Naive B cell (primary cell): ENCODE data around the gene TSSC4. TPM values are rescaled to one million over a fixed set of nuclear protein-coding genes. Genes with fewer than 3 reads are reported as not detected.
A peak's percentile ranks its signal among the peaks of the same experiment; 100 is the strongest.
"Not testable (repeated sequence)": the region's sequence is repeated elsewhere in the genome, so short reads cannot be mapped to it uniquely, and the experiment has no call there.

ENCODE experiments used
- ATAC-seq, 2 donors: fragments of 150-1000 bp; cut with Tn5 transposase; 2 replicates each; pipeline ENCODE4 v1.10.0; 2021; ENCODE audit warnings: low read depth in 2 of 2, mild to moderate bottlenecking in 2 of 2, moderate library complexity in 2 of 2
- DNase-seq: peaks from one replicate; pipeline ENCODE4 v3.0.0; 2022
- H3K27ac Mint-ChIP-seq, 6 donors: one replicate each; pipeline ENCODE4 v1.8.0; 2020 to 2022; ENCODE audit warnings: mild to moderate bottlenecking in 6 of 6, mixed read lengths in 6 of 6, moderate library complexity in 5 of 6, inconsistent platforms in 2 of 6
- H3K27me3 Mint-ChIP-seq, 3 donors: one replicate each; pipeline ENCODE4 v1.8.0; 2021 to 2022; ENCODE audit warnings: mixed read lengths in 3 of 3, mild to moderate bottlenecking in 1 of 3
- H3K36me3 Mint-ChIP-seq, 2 donors: one replicate each; pipeline ENCODE4 v1.8.0; 2020 to 2022; ENCODE audit warnings: mixed read lengths in 2 of 2, inconsistent platforms in 1 of 2, mild to moderate bottlenecking in 1 of 2
- H3K4me1 Mint-ChIP-seq, 3 donors: one replicate each; pipeline ENCODE4 v1.8.0; 2020 to 2022; ENCODE audit warnings: mixed read lengths in 3 of 3, inconsistent platforms in 1 of 3, mild to moderate bottlenecking in 1 of 3, moderate library complexity in 1 of 3
- H3K4me3 Mint-ChIP-seq, 8 donors: one replicate each; pipeline ENCODE4 v1.8.0; 2020 to 2022; ENCODE audit warnings: mild to moderate bottlenecking in 8 of 8, mixed read lengths in 8 of 8, moderate library complexity in 8 of 8, inconsistent platforms in 2 of 8
- H3K9me3 Mint-ChIP-seq, 7 donors: one replicate each; pipeline ENCODE4 v1.8.0; 2020 to 2022; ENCODE audit warnings: mixed read lengths in 7 of 7, mild to moderate bottlenecking in 5 of 7, inconsistent platforms in 2 of 7, moderate library complexity in 1 of 7
- polyA plus RNA-seq, 6 donors: library from polyadenylated mRNA; unstranded; fragments of 300-500 nt; fragmentation: Illumina TruSeq; gene quantifications; one replicate each; pipeline ENCODE4 v1.2.3, GENCODE V29; 2021; ENCODE audit warnings: low read depth in 6 of 6

Gene TSSC4
- polyA plus RNA-seq, 6 donors from 2014 or later, result 54.7 to 76.0 (median 67.9) TPM

- Mint-ChIP-seq H3K4me1 (peaks cover 0 to 14% (median 7%) of the 10 kb centered on the region in 3 donors), H3K9me3 (no peaks in the 10 kb centered on the region), H3K36me3 (no peaks in the 10 kb centered on the region), H3K27me3 (no peaks in the 10 kb centered on the region), H3K4me3 (no peak overlapping the region), H3K27ac (peak overlapping the region in 1 of 6 donors; percentile 74)
- ATAC-seq, result no peak
- no peak for DNase-seq
Observed at GRCh38 chr11:2363577-2364370, 36.8 kb upstream of the TSSC4 start.

DNA sequence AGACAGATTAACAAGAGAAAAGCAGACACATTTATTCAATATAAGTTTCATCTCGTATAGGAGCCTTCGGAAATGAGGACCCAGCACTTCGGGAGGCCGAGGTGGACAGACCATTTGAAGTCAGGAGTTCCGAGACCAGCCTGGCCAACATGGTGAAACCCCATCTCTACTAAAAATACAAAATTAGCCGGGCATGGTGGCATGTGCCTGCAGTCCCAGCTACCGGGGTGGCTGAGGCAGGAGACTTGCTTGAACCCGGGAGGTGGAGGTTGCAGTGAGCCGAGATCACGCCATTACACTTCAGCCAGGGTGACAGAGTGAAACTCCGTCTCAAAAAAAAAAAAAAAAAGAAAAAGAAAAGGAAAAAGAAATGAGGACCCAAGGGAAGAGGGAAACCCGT is 36.2 kb upstream of the TSSC4 start:
- H3K36me3 Mint-ChIP-seq, ATAC-seq, H3K27ac Mint-ChIP-seq, H3K27me3 Mint-ChIP-seq, DNase-seq, H3K4me3 Mint-ChIP-seq, H3K4me1 Mint-ChIP-seq, H3K9me3 Mint-ChIP-seq: not testable (repeated sequence)

GRCh38 chr11:2365571-2366210 is 34.9 kb upstream of the TSSC4 start:
- H3K36me3 Mint-ChIP-seq, result no peaks in the 10 kb centered on the region
- H3K27ac Mint-ChIP-seq, result no peak overlapping the region
- DNase-seq (no peak), ATAC-seq (no peak)
- H3K27me3 Mint-ChIP-seq, result no peaks in the 10 kb centered on the region
- peaks cover 0 to 8% (median 0%) of the 10 kb centered on the region in 3 donors for H3K4me1 Mint-ChIP-seq
- no peaks in the 10 kb centered on the region for H3K9me3 Mint-ChIP-seq
- no peak overlapping the region for H3K4me3 Mint-ChIP-seq

DNA sequence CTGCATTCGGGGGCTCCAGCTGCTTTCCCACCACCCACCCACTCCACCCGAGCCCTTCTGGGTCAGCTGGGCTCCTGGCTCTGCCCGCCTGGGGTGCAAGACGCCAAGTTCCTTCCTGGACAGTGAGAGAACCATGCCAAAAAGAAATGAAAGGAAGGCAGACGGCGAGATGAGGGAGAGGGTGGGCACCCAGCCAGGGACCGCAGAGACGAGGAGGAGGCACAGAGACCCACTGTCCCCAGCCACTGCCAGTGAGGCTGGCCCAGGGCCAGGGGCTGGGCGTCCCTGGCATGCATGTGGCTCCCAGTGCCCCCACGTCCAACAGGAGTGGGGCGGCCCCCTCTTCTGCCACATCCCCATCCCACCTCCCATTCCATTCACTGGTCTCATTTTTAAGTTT is 34.3 kb upstream of the TSSC4 start:
- H3K27ac Mint-ChIP-seq, result peak overlapping the region in 1 of 6 donors; percentile 73
- H3K4me3 Mint-ChIP-seq, result no peak overlapping the region
- no peak for DNase-seq
- H3K4me1 Mint-ChIP-seq, result peaks cover 0 to 8% (median 0%) of the 10 kb centered on the region in 3 donors
- no peak for ATAC-seq
- H3K9me3 Mint-ChIP-seq, result no peaks in the 10 kb centered on the region
- no peaks in the 10 kb centered on the region for H3K36me3 Mint-ChIP-seq
- no peaks in the 10 kb centered on the region for H3K27me3 Mint-ChIP-seq

DNA sequence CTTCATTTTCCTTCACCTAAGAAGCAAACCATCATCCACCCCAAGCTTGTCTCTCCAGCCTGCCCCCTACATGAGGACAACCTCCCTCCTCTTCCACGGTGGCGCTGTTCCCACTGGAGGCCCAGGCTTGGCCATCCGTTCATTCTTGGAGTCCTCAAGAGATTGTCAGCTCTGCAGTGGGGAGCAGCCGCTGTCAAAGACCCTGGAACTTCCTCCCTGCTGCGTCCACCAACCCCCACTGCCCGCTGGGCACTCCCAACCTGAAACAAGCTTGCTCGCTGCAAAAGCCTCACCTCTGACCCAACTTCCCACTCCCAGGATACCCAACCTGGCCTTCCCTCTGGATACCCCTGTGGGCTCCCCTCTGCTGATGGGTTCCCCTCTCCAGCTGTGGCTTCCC is 33.8 kb upstream of the TSSC4 start:
- ATAC-seq, result no peak
- DNase-seq, result no peak
- H3K27ac Mint-ChIP-seq, result no peak overlapping the region
- H3K4me1 Mint-ChIP-seq, result peaks cover 0 to 11% (median 0%) of the 10 kb centered on the region in 3 donors
- no peaks in the 10 kb centered on the region for H3K27me3 Mint-ChIP-seq
- peaks cover 0 to 3% (median 0%) of the 10 kb centered on the region in 7 donors for H3K9me3 Mint-ChIP-seq
- no peaks in the 10 kb centered on the region for H3K36me3 Mint-ChIP-seq
- H3K4me3 Mint-ChIP-seq, result no peak overlapping the region

GRCh38 chr11:2367266-2368160 is 33.0 kb upstream of the TSSC4 start:
- ATAC-seq (no peak), DNase-seq (no peak)
- H3K27me3 Mint-ChIP-seq, result no peaks in the 10 kb centered on the region
- no peaks in the 10 kb centered on the region for H3K36me3 Mint-ChIP-seq
- peak overlapping the region in 1 of 8 donors; percentile 6 for H3K4me3 Mint-ChIP-seq
- peaks cover 0 to 6% (median 0%) of the 10 kb centered on the region in 3 donors for H3K4me1 Mint-ChIP-seq
- peak overlapping the region in 1 of 6 donors; percentile 24 for H3K27ac Mint-ChIP-seq
- peaks cover 0 to 3% (median 0%) of the 10 kb centered on the region in 7 donors for H3K9me3 Mint-ChIP-seq

DNA sequence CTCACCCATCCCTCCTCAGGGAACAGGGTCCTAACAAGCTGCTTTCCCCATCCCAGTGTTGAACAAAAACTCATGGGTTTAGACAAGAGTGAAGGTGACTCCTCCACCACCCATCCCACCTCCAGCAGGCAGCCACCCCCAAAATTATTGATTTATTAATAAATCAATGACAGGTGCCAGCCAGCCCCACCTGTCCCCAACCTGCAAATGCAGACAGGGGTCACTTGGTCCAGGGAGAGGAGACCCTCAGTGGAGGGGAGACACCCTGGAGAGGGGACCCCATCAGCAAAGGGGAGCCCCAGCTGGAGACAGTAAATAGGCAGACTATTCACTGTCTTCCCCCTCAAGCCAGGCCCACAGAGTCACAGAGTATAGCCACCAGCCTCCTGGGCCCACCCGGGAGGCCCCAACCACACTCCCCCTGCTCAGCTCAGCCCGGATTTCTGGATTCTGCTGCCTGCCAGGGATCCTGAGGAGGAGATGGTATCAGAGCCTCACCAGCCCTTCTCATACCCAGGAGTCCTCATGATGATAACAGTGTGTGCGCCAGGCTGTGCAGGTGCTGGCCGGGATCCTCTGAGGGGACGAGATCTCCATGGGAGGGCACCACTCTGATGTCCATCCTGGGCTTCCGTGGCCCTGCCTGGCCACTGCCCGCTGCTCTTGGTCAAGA is 32.2 kb upstream of the TSSC4 start:
- no peak for ATAC-seq
- no peak overlapping the region for H3K4me3 Mint-ChIP-seq
- no peaks in the 10 kb centered on the region for H3K27me3 Mint-ChIP-seq
- no peak for DNase-seq
- H3K9me3 Mint-ChIP-seq, result peaks cover 0 to 3% (median 0%) of the 10 kb centered on the region in 7 donors
- peak overlapping the region in 1 of 6 donors; percentile 19 for H3K27ac Mint-ChIP-seq
- peaks cover 0 to 6% (median 0%) of the 10 kb centered on the region in 3 donors for H3K4me1 Mint-ChIP-seq
- no peaks in the 10 kb centered on the region for H3K36me3 Mint-ChIP-seq

DNA sequence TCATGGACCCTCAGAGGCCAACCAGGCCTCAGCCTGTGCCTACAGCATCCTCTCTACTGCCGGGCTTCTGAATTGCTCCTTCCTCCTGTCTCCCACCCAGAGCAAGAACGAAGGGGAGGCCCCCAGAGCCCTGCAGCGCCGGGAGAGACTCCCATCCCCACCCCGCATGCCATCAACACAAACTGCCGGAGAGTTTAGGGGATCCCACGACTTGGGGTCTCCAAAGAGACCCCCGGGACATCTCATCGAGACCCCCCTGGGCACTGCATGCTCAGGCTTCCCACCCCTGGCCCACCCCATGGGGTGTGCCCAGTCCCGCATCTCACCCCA is 31.7 kb upstream of the TSSC4 start:
- H3K4me3 Mint-ChIP-seq, result no peak overlapping the region
- no peaks in the 10 kb centered on the region for H3K27me3 Mint-ChIP-seq
- H3K4me1 Mint-ChIP-seq, result peaks cover 0 to 4% (median 0%) of the 10 kb centered on the region in 3 donors
- DNase-seq, result no peak
- H3K36me3 Mint-ChIP-seq, result no peaks in the 10 kb centered on the region
- peak overlapping the region in 1 of 6 donors; percentile 19 for H3K27ac Mint-ChIP-seq
- H3K9me3 Mint-ChIP-seq, result peaks cover 0 to 3% (median 0%) of the 10 kb centered on the region in 7 donors
- no peak for ATAC-seq

DNA sequence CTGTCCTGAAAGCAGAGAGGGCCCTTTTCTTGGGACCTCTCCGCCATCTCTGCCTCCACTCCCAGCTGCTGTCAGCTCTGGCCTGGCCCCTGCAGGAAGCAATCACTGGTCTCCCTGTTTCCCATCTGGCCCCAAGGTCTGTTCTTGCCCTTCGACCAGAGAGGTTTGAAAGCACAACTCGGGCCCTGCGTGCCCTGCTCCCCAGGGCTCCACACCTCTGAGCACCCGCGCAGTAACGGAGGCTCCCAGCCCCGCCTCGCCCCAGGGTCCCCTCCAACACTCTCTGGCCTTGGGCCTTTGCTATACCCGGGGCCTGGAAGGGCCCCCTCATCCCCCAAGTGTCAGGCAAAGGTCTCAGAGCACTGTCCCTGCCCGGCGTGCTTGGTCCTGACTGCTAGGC is 31.2 kb upstream of the TSSC4 start:
- Mint-ChIP-seq H3K36me3 (no peaks in the 10 kb centered on the region), H3K27ac (no peak overlapping the region), H3K4me3 (no peak overlapping the region), H3K27me3 (no peaks in the 10 kb centered on the region), H3K4me1 (peaks cover 0 to 3% (median 0%) of the 10 kb centered on the region in 3 donors), H3K9me3 (peaks cover 0 to 3% (median 0%) of the 10 kb centered on the region in 7 donors)
- no peak for DNase-seq
- ATAC-seq, result no peak

DNA sequence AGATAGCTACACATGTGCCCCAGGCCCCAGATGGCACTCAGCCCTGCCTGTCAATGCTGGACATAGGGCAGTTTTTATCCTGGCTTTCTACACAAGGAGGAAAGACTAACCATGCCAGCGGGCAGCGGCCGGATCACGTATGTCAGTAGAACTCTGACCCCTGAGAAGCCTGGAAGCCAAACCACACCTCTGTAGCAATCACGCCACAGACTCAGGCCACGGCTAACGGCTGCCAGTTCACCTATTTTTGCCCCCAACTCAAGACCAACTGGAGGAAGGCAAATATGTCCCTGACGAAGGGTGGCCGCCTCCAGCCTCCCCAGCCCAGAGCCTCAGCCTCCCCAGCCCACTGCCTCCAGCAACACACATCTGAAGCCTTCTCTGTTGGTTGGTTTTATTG is 30.7 kb upstream of the TSSC4 start:
- ATAC-seq (no peak), DNase-seq (no peak)
- H3K4me3 Mint-ChIP-seq, result no peak overlapping the region
- H3K36me3 Mint-ChIP-seq, result no peaks in the 10 kb centered on the region
- no peaks in the 10 kb centered on the region for H3K27me3 Mint-ChIP-seq
- H3K27ac Mint-ChIP-seq, result no peak overlapping the region
- peaks cover 0 to 3% (median 0%) of the 10 kb centered on the region in 3 donors for H3K4me1 Mint-ChIP-seq
- H3K9me3 Mint-ChIP-seq, result peaks cover 0 to 3% (median 0%) of the 10 kb centered on the region in 7 donors

DNA sequence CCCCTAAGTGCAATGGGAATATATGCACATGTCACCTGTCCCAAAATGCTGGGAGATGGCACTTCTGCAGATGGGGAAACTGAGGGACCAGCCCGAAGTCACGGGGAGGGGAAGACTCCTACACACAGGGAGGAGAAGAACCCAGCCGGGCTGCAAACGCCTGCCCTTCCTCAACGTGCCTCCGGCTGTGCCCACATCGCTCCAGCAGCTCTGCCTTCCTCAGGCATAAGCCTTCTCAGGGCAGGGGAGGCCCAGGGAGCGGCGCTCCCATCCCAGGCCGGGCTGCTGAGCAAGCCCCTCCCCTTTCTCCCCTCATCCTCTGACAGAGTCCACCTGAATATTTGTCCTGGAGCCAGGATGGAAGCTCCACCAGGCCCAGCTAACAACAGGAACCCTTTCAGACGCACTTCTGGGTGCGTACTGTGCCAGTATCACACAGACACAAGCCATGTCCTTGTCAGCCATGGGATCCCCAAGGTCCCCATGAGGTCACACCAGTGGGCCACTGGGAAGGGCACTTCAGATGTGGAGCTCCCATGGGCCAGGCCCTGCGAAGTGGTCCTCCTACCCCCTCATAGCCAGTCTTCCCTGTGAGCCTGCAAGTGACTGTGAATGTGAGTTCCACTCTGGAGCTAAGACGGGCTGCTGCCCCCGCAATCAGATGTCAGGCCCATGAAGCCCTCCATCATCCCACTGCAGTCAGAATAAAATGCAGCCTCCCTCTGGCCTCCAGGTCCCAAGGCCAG is 25.9 kb upstream of the TSSC4 start:
- Mint-ChIP-seq H3K4me3 (peak overlapping the region in 2 of 8 donors; percentile 37 to 82), H3K36me3 (no peaks in the 10 kb centered on the region), H3K4me1 (peaks cover 7 to 15% (median 14%) of the 10 kb centered on the region in 3 donors), H3K27me3 (no peaks in the 10 kb centered on the region), H3K9me3 (peaks cover 0 to 3% (median 0%) of the 10 kb centered on the region in 7 donors), H3K27ac (peak overlapping the region in 2 of 6 donors; percentile 33 to 68)
- ATAC-seq, result no peak
- no peak for DNase-seq

DNA sequence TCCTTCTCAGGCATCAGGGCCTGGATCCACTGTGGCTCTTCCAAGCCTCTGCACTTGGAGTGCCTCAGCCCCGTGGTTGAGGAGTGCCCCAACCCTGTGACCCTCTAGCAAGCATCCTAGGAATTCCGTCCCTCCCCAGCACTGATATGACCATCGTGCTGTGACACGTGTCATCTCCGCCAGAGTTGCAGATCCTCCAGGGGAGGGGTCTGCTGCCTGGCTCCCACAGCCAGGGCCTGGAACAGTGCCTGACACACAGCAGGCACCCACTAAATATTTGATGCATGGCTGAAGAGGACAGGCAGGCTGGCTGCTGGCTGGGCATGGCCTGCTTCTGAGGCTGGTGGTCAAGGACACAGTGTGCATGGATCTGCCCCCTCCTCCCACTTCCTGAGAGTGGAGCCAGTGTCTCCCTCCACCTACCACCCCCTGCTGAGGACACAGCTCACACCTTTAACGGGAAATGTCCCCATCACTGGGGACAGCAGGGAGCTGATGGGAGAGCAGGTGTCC is 25.2 kb upstream of the TSSC4 start:
- no peak for ATAC-seq
- H3K4me1 Mint-ChIP-seq, result peaks cover 14 to 23% (median 22%) of the 10 kb centered on the region in 3 donors
- peak overlapping the region in 6 of 8 donors; percentile 22 to 88 (median 64) for H3K4me3 Mint-ChIP-seq

More for the DNA sequence above, 25.2 kb upstream of the TSSC4 start:
- peaks cover 0 to 3% (median 0%) of the 10 kb centered on the region in 7 donors for H3K9me3 Mint-ChIP-seq
- DNase-seq, result no peak
- H3K27ac Mint-ChIP-seq, result peak overlapping the region in 1 of 6 donors; percentile 72
- no peaks in the 10 kb centered on the region for H3K27me3 Mint-ChIP-seq
- H3K36me3 Mint-ChIP-seq, result no peaks in the 10 kb centered on the region
